Measurements from ENCODE around the gene HHAT.

- no peak for TF ChIP-seq CTCF (IDR thresholded peaks at IDR 0.05)
- no peak for TF ChIP-seq POLR2A (IDR thresholded peaks at IDR 0.05)
- TF ChIP-seq EP300 (IDR thresholded peaks at IDR 0.05): no peak
Measured at GRCh38 chr1:210377731-210378333, 49.1 kb downstream of the HHAT start.

All from stomach (tissue), 4 donors.